NCI-H1105 treated with DMSO at 0.1 percent for 48 hours (cell line): ENCODE measurements around the gene LPCAT1.

Experiments
- DNase-seq: peaks from one replicate; lab custom pipeline; 2025; lab: John Stamatoyannopoulos, UW

LPCAT1 gene

GRCh38 chr5:1495525-1495897 is 28.2 kb downstream of the LPCAT1 start:
- DNase-seq: no peak

DNA sequence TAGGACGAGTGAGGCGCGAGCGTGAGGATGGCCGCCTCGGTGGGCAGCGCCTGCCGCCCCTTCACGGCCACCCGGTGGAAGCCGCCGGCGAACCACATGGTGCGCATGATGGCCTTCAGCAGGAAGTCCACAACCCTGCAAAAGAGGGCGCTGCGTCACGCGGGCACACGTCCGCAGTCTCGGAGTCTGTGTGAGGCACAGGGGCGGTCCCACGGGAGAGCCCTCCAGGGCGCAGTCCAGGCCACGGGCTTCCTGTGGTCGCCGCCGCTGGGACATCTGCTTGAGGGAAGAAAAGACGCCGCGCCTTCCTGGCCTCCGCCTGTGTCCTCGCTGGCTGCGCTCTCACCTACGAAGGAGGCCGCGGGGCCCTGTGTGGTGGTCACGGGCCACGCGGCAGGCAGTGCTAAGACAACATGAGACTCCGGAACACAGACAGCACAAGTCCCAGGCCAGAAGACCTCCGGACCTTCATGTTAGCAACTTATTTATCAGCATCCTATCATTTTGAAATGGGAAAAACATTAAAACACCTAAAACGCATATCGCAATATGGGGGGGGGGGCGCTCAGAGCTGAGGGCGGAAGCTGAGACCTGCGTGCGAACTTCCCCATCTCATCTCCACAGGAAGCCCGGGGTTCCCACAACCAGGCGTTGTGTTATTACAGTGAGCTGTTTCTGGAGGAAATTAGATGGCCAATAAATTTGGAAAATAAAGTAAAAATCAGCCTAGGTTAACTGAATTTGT is 28.8 kb downstream of the LPCAT1 start:
- no peak for DNase-seq

- DNase-seq: no peak
Observed at GRCh38 chr5:1493941-1494340, 29.8 kb downstream of the LPCAT1 start.

DNA sequence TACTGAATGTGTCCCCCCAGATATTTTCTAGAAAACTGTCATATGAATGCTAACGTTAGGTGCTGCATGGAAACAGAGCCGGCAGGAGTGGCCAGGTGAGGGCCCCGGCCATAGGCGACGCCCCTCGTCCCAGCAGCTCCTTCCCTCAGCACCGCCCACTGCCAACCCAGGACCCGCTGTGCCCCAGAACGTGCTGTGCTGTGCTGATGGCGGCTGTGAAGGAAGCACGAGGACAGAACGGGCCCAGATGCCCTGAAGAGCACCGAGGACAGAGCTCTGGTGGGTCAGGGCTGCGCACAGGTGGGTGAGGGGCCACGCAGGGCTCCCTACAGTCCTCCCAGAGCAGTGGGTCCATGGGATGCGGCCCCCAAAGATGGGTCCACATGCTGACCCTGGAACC is 30.3 kb downstream of the LPCAT1 start:
- no peak for DNase-seq

DNA sequence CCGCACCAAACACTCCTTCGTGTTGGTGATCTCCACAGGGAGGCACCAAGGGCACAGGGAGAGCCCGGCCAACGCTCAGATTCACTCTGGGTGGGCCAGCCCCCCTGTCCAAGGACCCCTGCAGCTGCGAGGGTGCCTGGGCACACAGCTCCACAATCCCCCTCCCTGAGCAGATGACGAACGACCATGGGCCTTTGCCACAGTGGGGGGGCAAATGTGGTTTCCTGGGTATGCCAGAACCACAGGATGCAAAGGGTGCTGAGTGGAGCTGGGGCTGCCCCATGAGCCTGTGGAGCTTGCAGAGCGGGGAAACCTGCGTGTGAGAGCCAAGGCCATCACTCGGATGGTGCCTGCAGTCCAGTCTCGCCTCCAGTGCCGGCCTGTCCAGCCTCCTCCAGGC is 31.0 kb downstream of the LPCAT1 start:
- no peak for DNase-seq

GRCh38 chr5:1490376-1490775 is 33.4 kb downstream of the LPCAT1 start:
- no peak for DNase-seq

DNA sequence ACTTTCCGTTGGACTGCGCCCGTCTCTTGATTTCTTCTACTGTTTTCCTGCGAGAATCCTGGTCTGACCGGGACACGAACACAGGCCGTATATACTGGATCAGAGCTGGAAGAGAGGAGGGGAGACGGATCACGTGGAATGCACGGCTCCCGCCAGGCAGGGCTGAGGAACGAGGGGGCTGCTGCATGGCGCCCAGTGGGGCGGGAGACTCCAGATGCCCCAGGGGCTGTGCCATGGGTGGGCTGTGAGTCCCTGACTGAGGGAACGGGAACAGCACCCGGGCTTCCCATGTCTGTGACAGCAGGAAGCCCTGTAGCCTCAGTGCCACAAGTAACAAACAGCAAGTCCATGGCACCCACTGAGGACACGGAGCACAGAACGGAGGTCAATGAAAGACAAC is 34.0 kb downstream of the LPCAT1 start:
- DNase-seq: no peak

- DNase-seq: no peak
Observed at GRCh38 chr5:1488882-1489680, 34.7 kb downstream of the LPCAT1 start.

GRCh38 chr5:1487079-1487764 is 36.5 kb downstream of the LPCAT1 start:
- DNase-seq: no peak

DNA sequence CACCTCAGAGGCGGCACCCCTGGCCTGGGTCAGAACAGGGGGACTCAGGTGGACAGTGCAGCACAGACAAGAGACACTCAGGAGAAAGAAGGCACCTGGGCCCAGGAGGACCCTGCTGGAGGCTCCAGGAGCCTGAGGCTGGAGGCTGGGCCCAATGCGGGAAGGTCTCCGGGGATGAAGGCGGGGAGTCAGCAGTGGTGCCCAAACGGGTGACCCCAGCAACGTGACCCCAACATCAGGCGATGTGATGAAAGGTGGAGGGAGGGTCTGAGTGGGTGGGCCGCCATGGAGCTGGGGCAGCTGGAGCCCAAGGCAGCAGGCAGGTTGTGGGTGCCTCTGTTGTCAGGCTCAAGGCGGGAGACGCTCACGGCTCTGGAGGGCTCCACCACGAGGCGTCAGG is 37.5 kb downstream of the LPCAT1 start:
- no peak for DNase-seq

DNA sequence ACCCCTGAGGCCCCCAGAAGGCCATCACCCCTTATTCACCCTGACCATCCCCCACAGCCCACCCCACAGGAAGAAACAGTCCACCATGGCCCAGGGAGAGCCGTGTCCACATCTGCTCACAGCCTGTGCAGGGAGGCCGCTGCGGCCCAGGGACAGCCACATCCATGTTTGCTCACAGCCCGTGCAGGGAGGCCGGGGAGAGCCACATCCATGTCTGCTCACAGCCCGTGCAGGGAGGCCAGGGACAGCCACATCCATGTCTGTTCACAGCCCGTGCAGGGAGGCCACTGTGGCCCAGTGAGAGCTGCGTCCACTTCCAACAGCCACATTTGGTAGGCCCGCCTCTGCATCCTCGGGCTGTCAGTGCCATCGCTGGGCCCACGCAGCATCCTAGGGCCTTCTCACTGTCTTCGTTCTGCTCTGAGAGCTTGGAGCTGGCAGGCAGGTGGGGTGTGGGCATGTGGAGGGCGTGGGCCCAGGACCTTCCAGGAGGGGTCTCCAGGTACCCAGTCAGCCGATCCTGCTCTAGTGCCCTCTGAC is 38.1 kb downstream of the LPCAT1 start:
- no peak for DNase-seq

DNA sequence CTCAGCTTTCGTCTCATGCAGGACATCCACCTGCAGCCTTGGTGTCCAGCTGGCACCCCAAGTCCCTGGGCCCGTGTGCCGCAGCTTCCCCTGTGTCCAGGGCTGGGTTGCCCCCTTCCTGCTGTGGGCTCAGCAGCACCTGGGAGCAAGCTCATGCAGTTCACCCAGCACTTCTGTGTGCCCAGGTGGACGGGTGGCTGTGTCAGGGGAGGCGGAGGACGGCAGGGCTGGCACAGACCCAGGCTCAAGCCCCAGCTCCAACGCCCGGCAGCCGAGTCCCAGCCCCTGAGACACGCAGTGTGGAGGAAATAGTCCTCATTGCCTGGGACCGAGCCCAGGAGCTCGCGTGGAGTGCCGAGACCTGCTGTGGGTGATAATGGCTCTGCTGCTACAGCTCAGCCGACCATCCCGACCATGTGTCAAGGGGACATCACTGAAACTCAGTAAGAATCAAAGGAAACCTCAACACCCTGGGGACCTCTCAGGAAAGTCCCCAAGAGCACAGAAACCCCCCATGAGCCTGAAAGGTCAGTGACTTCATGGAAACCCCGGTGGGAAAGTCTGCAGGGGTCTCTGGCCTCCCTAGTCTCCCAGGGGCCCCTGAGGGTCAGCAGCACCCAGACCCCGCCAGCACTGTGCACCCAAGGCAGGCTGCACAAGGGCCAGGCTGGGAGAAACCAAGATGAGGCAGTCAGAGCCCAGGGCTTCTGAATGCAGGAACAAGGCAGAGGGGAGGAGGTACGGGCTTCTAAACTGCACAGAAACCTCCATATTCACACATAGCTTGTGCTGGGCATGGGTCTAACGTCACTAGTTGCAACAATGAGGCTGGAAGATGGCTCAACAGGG is 38.8 kb downstream of the LPCAT1 start:
- no peak for DNase-seq

DNA sequence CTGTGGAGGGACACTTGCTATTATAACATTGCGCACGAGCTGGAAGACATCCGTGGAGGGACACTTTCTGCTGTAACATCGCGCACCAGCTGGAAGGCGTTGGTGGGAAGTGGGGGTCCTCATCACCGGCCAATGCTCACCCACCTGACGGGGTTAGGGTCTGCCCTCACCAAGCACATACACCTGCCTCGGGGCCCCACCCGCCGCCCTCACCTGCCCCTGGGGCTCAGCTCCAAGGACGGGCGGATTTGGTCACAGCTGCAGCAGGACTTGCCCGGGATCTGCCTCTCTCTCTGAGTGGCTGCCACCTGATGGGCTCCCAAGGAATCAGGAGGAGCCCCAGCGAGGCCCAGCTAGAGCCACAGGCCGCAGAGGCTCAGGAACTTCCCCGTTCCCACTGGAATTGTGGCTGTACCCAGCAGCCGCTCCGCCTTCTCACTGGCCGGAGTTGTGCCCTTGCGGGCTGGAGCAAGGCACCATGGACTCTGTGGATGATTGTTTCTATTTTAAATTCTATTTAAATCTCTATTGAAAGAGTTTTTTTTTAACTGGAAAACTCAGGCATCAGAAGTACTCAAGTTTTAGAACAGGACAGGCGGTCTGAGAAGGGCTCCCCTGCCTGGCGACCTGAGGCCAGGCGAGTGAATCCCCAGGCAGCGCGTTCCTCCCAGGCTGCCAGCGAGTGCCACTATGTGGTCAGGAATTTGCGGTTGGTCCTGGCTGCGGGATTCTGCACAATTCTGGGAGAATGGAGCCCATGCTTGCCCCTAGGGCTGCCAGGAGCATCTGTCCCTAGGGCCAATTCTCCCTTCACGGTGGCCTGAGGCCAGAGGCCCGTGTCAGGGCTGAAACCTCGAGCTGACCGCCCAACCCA is 39.7 kb downstream of the LPCAT1 start:
- no peak for DNase-seq

DNA sequence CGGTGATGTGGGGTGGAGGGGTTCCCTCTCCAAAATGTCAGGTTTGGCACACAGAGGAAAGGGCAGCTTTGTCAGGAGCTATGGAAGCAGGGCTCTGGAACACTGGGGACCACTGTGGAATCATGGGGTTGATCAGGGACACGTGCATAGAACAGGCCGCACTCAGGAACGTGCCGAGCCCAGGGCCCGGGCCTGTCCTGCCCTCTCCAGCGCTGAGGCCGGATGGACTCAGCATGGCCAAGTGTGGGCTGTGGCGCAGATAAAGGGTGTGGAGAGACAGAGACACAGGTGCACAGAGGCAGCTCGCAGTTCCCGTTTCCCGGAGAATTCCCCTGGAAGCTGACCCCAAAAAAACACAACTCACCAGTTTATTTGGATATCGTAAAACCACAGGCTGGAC is 40.7 kb downstream of the LPCAT1 start:
- no peak for DNase-seq

DNA sequence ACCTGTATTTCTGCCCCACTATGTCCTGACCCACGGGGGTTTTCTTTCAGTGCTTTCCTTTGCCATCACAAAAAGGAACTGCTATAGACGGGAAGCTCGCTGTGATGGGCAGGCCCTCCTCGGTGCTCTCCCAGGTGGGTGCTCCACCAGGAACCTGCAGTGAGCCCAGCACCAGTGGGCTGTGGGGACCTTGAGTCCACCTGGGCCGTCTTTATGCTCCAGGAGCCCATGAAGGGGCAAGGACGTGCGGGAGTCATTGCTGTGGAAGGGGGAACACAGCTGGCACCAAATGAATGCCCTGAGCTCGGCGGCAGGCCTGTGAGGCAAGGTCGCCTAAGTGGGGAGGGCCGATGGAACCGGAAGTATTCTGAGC is 41.8 kb downstream of the LPCAT1 start:
- no peak for DNase-seq

- DNase-seq: no peak
Observed at GRCh38 chr5:1481266-1481958, 42.3 kb downstream of the LPCAT1 start.

- DNase-seq: no peak
Observed at GRCh38 chr5:1480806-1481205, 43.0 kb downstream of the LPCAT1 start.

- DNase-seq: no peak
Observed at GRCh38 chr5:1480217-1480616, 43.5 kb downstream of the LPCAT1 start.

GRCh38 chr5:1479581-1480188 is 44.1 kb downstream of the LPCAT1 start:
- no peak for DNase-seq

DNA sequence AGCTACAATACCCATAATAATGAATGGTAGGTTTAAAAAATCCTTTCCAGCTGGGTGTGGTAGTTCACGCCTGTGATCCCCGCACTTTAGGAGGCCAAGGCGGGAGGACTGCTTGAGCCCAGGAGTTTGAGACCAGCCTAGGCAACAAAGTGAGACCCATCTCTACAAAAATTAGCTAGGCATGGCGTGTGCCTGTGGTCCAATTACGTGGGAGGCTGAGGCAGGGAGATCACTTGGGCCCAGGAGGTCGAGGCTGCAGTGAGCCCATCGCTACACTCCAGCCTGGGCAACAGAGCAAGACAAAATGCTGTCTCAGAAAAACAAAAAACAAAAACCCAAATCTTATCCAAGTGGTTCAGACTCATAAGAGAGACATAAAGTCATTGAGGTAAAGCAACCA is 44.7 kb downstream of the LPCAT1 start:
- no peak for DNase-seq
